ENCODE results near the gene LRFN5. TPM values are rescaled to one million over a fixed set of nuclear protein-coding genes. Genes with fewer than 3 reads are reported as not detected.

Gene LRFN5
- total RNA-seq, 1 experiment from 2014 or later, result not detected

DNA sequence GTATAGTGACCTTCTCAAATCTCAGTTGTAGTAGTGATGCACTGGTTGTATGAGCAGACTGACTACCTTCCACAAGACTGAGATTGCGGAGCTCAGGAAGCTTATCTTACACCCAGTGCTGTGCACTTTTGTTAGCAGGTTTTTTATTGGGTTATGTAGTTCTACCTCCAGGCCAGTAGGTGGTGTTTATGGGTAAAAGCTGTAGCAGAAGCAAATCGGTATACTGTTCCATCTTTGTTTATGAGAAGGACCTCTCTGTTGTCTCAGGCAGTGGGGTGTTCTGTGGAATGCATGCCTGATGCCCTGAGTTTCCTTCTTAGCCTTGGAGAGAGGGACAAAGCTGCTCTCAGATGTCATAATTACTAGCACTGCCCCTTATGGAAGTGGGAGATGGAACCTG lies 217.8 kb downstream of the LRFN5 start:
- ChIA-PET CTCF (no interaction called here), RAD21 (ENCODE audit: low non-redundant PET in 1 of 2, low total read pairs in 2 of 2, uncharacterized antibody in 2 of 2, unreplicated experiment in 2 of 2) (no interaction called here)
- BruUV-seq (replicated peaks), result no TSS peak

GRCh38 chr14:41825622-41826021 lies 218.9 kb downstream of the LRFN5 start:
- TF ChIP-seq REST (IDR thresholded peaks at IDR 0.05; ENCODE audit: low read depth) (no peak), EZH2 (IDR thresholded peaks at IDR 0.05) (no peak)
- TF ChIP-seq, protein P1, sequence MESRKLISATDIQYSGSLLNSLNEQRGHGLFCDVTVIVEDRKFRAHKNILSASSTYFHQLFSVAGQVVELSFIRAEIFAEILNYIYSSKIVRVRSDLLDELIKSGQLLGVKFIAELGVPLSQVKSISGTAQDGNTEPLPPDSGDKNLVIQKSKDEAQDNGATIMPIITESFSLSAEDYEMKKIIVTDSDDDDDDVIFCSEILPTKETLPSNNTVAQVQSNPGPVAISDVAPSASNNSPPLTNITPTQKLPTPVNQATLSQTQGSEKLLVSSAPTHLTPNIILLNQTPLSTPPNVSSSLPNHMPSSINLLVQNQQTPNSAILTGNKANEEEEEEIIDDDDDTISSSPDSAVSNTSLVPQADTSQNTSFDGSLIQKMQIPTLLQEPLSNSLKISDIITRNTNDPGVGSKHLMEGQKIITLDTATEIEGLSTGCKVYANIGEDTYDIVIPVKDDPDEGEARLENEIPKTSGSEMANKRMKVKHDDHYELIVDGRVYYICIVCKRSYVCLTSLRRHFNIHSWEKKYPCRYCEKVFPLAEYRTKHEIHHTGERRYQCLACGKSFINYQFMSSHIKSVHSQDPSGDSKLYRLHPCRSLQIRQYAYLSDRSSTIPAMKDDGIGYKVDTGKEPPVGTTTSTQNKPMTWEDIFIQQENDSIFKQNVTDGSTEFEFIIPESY (IDR thresholded peaks at IDR 0.05; ENCODE audit: extremely low read depth, insufficient replicate concordance, low read length), result no peak
- Histone ChIP-seq H3K4me2 (ENCODE audit: low read length) (no peak overlapping the region), H3K9me2 (ENCODE audit: insufficient read depth) (no peaks in the 10 kb centered on the region), H4K20me1 (ENCODE audit: insufficient read depth) (no peaks in the 10 kb centered on the region), H3K27ac (ENCODE audit: low read depth, low read length) (no peak overlapping the region), H2AFZ (ENCODE audit: low read depth, low read length, poor library complexity, severe bottlenecking) (no peak overlapping the region), H3K36me3 (ENCODE audit: control insufficient read depth in 1 of 2, insufficient read depth in 2 of 2, low read length in 2 of 2) (no peaks in the 10 kb centered on the region), H3K27me3 (ENCODE audit: insufficient read depth, low read length) (no peaks in the 10 kb centered on the region), H3K79me2 (ENCODE audit: insufficient read depth, low read length) (no peaks in the 10 kb centered on the region), H3K9ac (ENCODE audit: low read length) (no peak overlapping the region), H3K4me1 (ENCODE audit: control insufficient read depth in 1 of 2, insufficient read depth in 2 of 2, low read length in 2 of 2) (no peaks in the 10 kb centered on the region), H3K4me3 (replicated peaks in 1 of 2; ENCODE audit: low read depth in 1 of 2, low read length in 2 of 2) (no peak overlapping the region), H3K9me3 (ENCODE audit: control insufficient read depth in 1 of 2, insufficient read depth in 1 of 2, low read depth in 1 of 2, low read length in 2 of 2) (peaks cover 10 to 12% of the 10 kb centered on the region in 2 experiments; a peak in 2 of 4 replicates)
- CTCF ChIA-PET, result no interaction called here
- POLR2A ChIA-PET, result no interaction called here
- RAD21 ChIA-PET (ENCODE audit: low non-redundant PET in 1 of 2, low total read pairs in 2 of 2, uncharacterized antibody in 2 of 2, unreplicated experiment in 2 of 2), result no interaction called here
- no peak for DNase-seq (ENCODE audit: low read depth, low spot score)
- BruUV-seq (replicated peaks), result no TSS peak
- intact Hi-C loops (cut with micrococcal nuclease), result no loop called here
- no peak for ATAC-seq

More for the DNA sequence above, 217.8 kb downstream of the LRFN5 start:
- Histone ChIP-seq H3K4me2 (ENCODE audit: low read length) (no peak overlapping the region), H2AFZ (ENCODE audit: low read depth, low read length, poor library complexity, severe bottlenecking) (no peak overlapping the region), H4K20me1 (ENCODE audit: insufficient read depth) (no peaks in the 10 kb centered on the region), H3K4me1 (ENCODE audit: control insufficient read depth in 1 of 2, insufficient read depth in 2 of 2, low read length in 2 of 2) (no peaks in the 10 kb centered on the region), H3K27ac (ENCODE audit: low read depth, low read length) (no peak overlapping the region), H3K9me3 (ENCODE audit: control insufficient read depth in 1 of 2, insufficient read depth in 1 of 2, low read depth in 1 of 2, low read length in 2 of 2) (peaks cover 10 to 12% of the 10 kb centered on the region in 2 experiments; a peak in 2 of 4 replicates), H3K4me3 (replicated peaks in 1 of 2; ENCODE audit: low read depth in 1 of 2, low read length in 2 of 2) (no peak overlapping the region), H3K79me2 (ENCODE audit: insufficient read depth, low read length) (no peaks in the 10 kb centered on the region), H3K9me2 (ENCODE audit: insufficient read depth) (no peaks in the 10 kb centered on the region), H3K9ac (ENCODE audit: low read length) (no peak overlapping the region), H3K36me3 (ENCODE audit: control insufficient read depth in 1 of 2, insufficient read depth in 2 of 2, low read length in 2 of 2) (no peaks in the 10 kb centered on the region), H3K27me3 (ENCODE audit: insufficient read depth, low read length) (no peaks in the 10 kb centered on the region)
- no peak for TF ChIP-seq FOSL1 (IDR thresholded peaks at IDR 0.05; ENCODE audit: low read depth)
- 0 out of 6 replicates have a peak, but pooled peaks of 1 of the 3 experiments have one; percentile 32 for TF ChIP-seq CTCF (IDR thresholded peaks at IDR 0.05 in 2 of 3, conservative IDR thresholded peaks at IDR 0.05 in 1 of 3; ENCODE audit: borderline replicate concordance in 1 of 3, insufficient read depth in 1 of 3, low read depth in 2 of 3, low read length in 2 of 3)
- intact Hi-C loops (cut with micrococcal nuclease), result no loop called here
- POLR2A ChIA-PET, result no interaction called here
- ATAC-seq, result no peak
- no peak for DNase-seq (ENCODE audit: low read depth, low spot score)

All from HCT116 (cell line).